ENCODE measurements around the gene DPP10. TPM values are rescaled to one million over a fixed set of nuclear protein-coding genes. Genes with fewer than 3 reads are reported as not detected.

Gene DPP10
- total and polyA plus RNA-seq, 10 of the 15 experiments (the other 5 are each of a cell fraction or from before 2014, with no cell fraction given), result not detected

- no peak for ATAC-seq
- Histone ChIP-seq H3K4me2 (ENCODE audit: control insufficient read depth, insufficient read depth) (no peak overlapping the region), H3K27ac (ENCODE audit: control insufficient read depth, insufficient read depth) (no peak overlapping the region), H3K9ac (ENCODE audit: control insufficient read depth, insufficient read depth, low read length) (no peak overlapping the region), H3K9me3 (replicated peaks; ENCODE audit: control insufficient read depth, insufficient read depth, low read length) (no peaks in the 10 kb centered on the region), H3K4me1 (ENCODE audit: control insufficient read depth, insufficient read depth, low read length) (no peaks in the 10 kb centered on the region), H3K27me3 (replicated peaks in 1 of 2; ENCODE audit: control insufficient read depth in 2 of 2, insufficient read depth in 2 of 2, low read length in 1 of 2) (no peaks in the 10 kb centered on the region), H2AFZ (ENCODE audit: control insufficient read depth, low read depth, low read length) (no peak overlapping the region), H3K4me3 (no peak overlapping the region), H4K20me1 (ENCODE audit: control insufficient read depth, insufficient read depth) (no peaks in the 10 kb centered on the region), H3K36me3 (ENCODE audit: control insufficient read depth in 2 of 2, insufficient read depth in 2 of 2, low read length in 1 of 2) (no peaks in the 10 kb centered on the region), H3K79me2 (ENCODE audit: control insufficient read depth, insufficient read depth, low read length) (no peaks in the 10 kb centered on the region)
- no peak for FAIRE-seq
- SMC1A ChIA-PET (ENCODE audit: uncharacterized antibody, unreplicated experiment), result no interaction called here
- CTCF ChIA-PET, result no interaction called here
- WGBS (ENCODE audit: insufficient coverage, insufficient replicate concordance, low lambda C conversion rate, missing lambda C conversion rate), result 0% methylated on average over 1 of the region's 1 CpG
- POLR2A ChIA-PET, result no interaction called here
- DNase-seq (ENCODE audit: low read depth, low spot score), result no peak
- RAD21 ChIA-PET (ENCODE audit: unreplicated experiment), result no interaction called here
- in situ Hi-C loops (cut with MboI) (no loop called here), intact Hi-C loops (cut with micrococcal nuclease; ENCODE audit: unreplicated experiment) (no loop called here)
- no TSS peak for BruUV-seq (replicated peaks)
- no peak for TF ChIP-seq STAT3 (IDR thresholded peaks at IDR 0.05; ENCODE audit: low read depth, low read length)
- no peak for TF ChIP-seq EZH2 (IDR thresholded peaks at IDR 0.05; ENCODE audit: borderline replicate concordance, control insufficient read depth, low read depth, low read length)
- TF ChIP-seq, protein P1, sequence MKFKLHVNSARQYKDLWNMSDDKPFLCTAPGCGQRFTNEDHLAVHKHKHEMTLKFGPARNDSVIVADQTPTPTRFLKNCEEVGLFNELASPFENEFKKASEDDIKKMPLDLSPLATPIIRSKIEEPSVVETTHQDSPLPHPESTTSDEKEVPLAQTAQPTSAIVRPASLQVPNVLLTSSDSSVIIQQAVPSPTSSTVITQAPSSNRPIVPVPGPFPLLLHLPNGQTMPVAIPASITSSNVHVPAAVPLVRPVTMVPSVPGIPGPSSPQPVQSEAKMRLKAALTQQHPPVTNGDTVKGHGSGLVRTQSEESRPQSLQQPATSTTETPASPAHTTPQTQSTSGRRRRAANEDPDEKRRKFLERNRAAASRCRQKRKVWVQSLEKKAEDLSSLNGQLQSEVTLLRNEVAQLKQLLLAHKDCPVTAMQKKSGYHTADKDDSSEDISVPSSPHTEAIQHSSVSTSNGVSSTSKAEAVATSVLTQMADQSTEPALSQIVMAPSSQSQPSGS (IDR thresholded peaks at IDR 0.05; ENCODE audit: low read length), result no peak
- no peak for TF ChIP-seq POLR2AphosphoS5 (IDR thresholded peaks at IDR 0.05; ENCODE audit: low read length)
- no peak for TF ChIP-seq NR2C1 (IDR thresholded peaks at IDR 0.05)
- no peak for TF ChIP-seq NFYA (IDR thresholded peaks at IDR 0.05; ENCODE audit: borderline replicate concordance, low read depth, low read length)
- no peak for TF ChIP-seq CBX3 (IDR thresholded peaks at IDR 0.05; ENCODE audit: borderline replicate concordance, low read depth)
- no peak for TF ChIP-seq PAX8 (IDR thresholded peaks at IDR 0.05)
- TF ChIP-seq JUNB (IDR thresholded peaks at IDR 0.05), result no peak
- TF ChIP-seq, protein P2, sequence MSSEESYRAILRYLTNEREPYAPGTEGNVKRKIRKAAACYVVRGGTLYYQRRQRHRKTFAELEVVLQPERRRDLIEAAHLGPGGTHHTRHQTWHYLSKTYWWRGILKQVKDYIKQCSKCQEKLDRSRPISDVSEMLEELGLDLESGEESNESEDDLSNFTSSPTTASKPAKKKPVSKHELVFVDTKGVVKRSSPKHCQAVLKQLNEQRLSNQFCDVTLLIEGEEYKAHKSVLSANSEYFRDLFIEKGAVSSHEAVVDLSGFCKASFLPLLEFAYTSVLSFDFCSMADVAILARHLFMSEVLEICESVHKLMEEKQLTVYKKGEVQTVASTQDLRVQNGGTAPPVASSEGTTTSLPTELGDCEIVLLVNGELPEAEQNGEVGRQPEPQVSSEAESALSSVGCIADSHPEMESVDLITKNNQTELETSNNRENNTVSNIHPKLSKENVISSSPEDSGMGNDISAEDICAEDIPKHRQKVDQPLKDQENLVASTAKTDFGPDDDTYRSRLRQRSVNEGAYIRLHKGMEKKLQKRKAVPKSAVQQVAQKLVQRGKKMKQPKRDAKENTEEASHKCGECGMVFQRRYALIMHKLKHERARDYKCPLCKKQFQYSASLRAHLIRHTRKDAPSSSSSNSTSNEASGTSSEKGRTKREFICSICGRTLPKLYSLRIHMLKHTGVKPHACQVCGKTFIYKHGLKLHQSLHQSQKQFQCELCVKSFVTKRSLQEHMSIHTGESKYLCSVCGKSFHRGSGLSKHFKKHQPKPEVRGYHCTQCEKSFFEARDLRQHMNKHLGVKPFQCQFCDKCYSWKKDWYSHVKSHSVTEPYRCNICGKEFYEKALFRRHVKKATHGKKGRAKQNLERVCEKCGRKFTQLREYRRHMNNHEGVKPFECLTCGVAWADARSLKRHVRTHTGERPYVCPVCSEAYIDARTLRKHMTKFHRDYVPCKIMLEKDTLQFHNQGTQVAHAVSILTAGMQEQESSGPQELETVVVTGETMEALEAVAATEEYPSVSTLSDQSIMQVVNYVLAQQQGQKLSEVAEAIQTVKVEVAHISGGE (CRISPR knock-in tag; IDR thresholded peaks at IDR 0.05), result no peak
- no peak for TF ChIP-seq BCL11A (IDR thresholded peaks at IDR 0.05; ENCODE audit: low read depth, low read length)
- TF ChIP-seq BMI1 (IDR thresholded peaks at IDR 0.05; ENCODE audit: borderline replicate concordance), result no peak
- TF ChIP-seq E4F1 (IDR thresholded peaks at IDR 0.05; ENCODE audit: borderline replicate concordance, partially characterized antibody), result no peak
- no peak for TF ChIP-seq IKZF1 (conservative IDR thresholded peaks at IDR 0.05)
- TF ChIP-seq ETV6 (conservative IDR thresholded peaks at IDR 0.05 in 1 of 2, IDR thresholded peaks at IDR 0.05 in 1 of 2; ENCODE audit: borderline replicate concordance in 1 of 2, low read depth in 1 of 2), result no peak
- TF ChIP-seq CBX5 (IDR thresholded peaks at IDR 0.05; ENCODE audit: low read depth), result no peak
Observed at GRCh38 chr2:115825912-115826311, 1383.5 kb downstream of the DPP10 start.

All from GM12878 (cell line).